ENCODE results near the gene SEC31A.
"Not testable (repeated sequence)": the region's sequence is repeated elsewhere in the genome, so short reads cannot be mapped to it uniquely, and the experiment has no call there.

SEC31A gene

GRCh38 chr4:82833696-82834313 lies 57.1 kb downstream of the SEC31A start:
- DNase-seq: no peak

- DNase-seq: not testable (repeated sequence)
These were observed 57.9 kb downstream of the SEC31A start for GRCh38 chr4:82833060-82833459.

- DNase-seq: no peak
These were observed 65.5 kb downstream of the SEC31A start for GRCh38 chr4:82825425-82825824.

GRCh38 chr4:82823062-82823461 lies 67.9 kb downstream of the SEC31A start:
- no peak for DNase-seq

- DNase-seq: no peak
These were observed 70.3 kb downstream of the SEC31A start for GRCh38 chr4:82820689-82821088.

GRCh38 chr4:82818664-82819662 lies 72.0 kb downstream of the SEC31A start:
- DNase-seq: no peak

DNA sequence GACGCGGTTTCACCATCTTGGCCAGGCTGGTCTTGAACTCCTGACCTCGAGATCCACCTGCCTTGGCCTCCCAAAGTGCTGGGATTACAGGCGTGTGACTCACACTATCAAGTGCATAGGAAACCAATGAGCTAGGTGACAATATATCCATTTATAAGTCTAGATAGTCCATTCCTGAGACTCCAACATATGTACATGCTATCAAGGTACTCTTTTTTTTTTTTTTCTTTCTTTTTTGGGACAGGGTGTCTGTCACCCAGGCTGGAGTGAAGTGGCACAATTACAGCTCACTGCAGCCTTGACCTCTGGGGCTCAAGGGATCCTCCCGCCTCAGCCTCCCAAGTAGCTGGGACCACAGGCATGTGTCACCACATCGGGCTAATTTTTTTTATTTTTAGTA lies 74.1 kb downstream of the SEC31A start:
- not testable (repeated sequence) for DNase-seq

DNA sequence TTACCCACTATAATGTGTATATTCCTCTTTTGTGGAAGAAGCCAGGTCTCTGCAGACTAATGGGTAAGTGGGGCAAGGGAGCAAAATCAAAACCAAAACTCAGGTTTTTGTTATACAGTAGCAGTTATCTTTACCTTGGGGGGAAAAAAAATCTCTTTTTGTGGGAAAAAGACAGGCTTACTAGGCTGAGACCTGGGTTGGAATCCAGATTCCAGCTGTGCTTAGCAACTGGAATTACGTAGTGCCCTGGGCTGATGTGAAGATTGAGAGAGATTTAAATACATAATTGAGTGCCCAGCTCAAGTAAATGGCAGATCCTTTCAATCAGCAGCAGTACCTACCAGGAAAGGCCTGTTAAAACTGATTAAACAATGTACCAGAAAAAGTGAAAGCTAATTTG lies 76.9 kb downstream of the SEC31A start:
- DNase-seq: no peak

DNA sequence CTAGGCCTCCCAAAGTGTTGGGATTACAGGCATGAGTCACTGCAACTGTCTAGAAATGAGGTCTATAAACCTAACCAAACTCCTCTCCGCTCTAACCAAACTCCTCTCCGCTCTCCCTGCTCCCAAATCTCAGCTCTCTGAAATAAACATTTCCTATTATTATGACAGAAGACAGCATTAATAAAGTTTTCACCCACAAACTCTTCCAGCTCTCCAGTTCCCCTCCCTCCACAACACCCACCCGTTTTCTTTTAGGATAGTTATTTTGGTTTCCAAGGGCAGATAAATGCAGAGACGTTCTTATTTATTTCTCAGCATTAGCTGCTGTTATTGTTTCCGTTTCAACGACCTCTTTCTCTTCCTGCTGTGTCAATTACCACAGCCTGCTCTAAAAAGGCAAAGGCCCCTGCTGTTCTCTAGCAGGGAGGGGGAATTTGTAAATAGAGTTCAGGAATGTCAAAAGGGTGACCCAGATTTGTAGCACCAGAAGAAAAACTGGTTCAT lies 79.1 kb downstream of the SEC31A start:
- DNase-seq: no peak

- no peak for DNase-seq
These were observed 79.6 kb downstream of the SEC31A start for GRCh38 chr4:82811392-82811791.

- no peak for DNase-seq
These were observed 80.8 kb downstream of the SEC31A start for GRCh38 chr4:82810176-82810575.

GRCh38 chr4:82809619-82810018 lies 81.3 kb downstream of the SEC31A start:
- DNase-seq: no peak

DNA sequence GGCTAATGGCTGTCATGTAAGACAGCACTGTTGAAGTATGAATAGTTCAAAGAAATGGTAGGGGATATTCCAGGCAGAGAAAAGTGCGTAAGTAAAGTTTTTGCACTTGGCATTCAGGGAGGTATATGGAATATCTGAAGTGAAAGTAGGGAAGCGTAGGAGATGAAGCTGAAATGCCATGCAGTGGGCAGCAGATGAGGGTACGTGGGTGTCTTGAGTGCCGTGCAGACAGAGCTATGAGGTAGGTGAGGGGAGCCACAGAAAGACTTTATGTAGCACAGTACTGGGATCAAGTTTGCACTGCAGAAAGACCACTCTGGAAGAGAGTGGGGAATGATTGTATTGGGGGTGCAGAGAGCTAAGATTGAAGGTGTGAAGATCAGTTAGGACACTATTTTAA lies 87.2 kb downstream of the SEC31A start:
- DNase-seq: no peak

GRCh38 chr4:82802911-82803310 lies 88.0 kb downstream of the SEC31A start:
- no peak for DNase-seq

- DNase-seq: no peak
These were observed 88.9 kb downstream of the SEC31A start for GRCh38 chr4:82801910-82802521.

GRCh38 chr4:82799006-82799881 lies 91.7 kb downstream of the SEC31A start:
- peak; percentile 18 for DNase-seq

DNA sequence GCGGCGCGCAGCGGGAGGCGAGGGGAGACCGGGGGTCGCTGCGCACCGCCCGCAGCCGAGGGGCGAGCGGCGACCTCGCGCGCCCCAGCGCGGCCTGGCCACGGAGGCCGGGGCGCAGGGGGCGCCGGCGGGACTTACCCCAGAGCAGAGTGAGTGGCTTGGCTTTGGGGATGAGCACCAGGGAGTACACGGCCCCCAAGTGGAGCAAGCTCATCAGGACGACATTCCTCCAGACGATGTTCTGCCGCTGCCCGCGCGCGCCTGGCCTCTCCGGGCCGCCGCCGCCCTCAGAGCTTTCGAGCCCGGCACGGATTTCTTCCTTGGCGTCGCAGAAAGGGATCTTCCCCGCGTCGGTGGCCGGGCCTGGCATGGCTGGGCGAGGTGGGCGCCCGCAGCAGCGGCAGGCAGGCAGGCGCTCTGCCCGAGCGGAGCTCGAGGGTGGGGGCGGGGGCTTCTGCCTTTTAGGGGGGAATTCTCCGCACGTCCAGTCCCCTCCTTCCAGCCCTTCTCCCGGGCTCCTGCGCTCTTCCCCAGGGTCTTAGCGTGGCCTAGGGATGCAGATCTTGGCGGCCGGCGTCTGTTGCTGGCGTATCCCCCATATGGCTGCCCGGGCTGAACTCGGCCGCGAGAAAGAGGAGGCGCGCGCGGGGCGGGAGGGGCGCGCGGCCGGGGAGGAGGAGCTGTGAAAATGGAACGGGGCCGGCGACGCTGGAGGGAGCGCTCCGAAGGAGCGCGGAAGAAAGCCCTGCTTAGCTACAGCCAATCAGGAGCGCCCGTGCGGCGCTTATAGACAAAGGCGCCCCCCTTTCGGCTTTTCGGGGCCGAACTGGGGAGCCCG lies 92.6 kb downstream of the SEC31A start, which contains the start of gene SCD5:
TSS of gene SCD5 (minus strand) at position 629 of the 838 bp plus-strand sequence. CDS start at position 370, 259 bp downstream.
- peak; percentile 44 for DNase-seq

GRCh38 chr4:82797405-82798111 lies 93.4 kb downstream of the SEC31A start:
- DNase-seq: no peak

GRCh38 chr4:82797040-82797404 lies 93.9 kb downstream of the SEC31A start:
- DNase-seq: no peak

GRCh38 chr4:82792912-82793649 lies 97.9 kb downstream of the SEC31A start:
- DNase-seq: no peak

All from NCI-H1417 treated with DMSO at 0.1 percent for 48 hours (cell line).